Trophoblast cell (in vitro differentiated cells and primary cell): ENCODE measurements around the gene ASB11.

Experiments
- DNase-seq, 2 donors: peaks; one replicate each; pipeline ENCODE4 v3.0.0-alpha.2; 2016
- H2AFZ ChIP-seq: 2 replicates; pipeline ENCODE4 v1.6.1; 2013; ENCODE audit warnings: low read length, moderate library complexity, mild to moderate bottlenecking; ENCODE audit not compliant: insufficient read depth, poor library complexity
- H2AK5ac ChIP-seq: 2 replicates; pipeline ENCODE4 v1.6.1; 2013; ENCODE audit warnings: mild to moderate bottlenecking, low read length
- H2BK120ac ChIP-seq: 2 replicates; pipeline ENCODE4 v1.6.1; 2013; ENCODE audit warnings: low read length, mild to moderate bottlenecking, moderate library complexity; ENCODE audit not compliant: insufficient read depth, poor library complexity
- H2BK12ac ChIP-seq: 2 replicates; pipeline ENCODE4 v1.6.1; 2013; ENCODE audit warnings: mild to moderate bottlenecking, low read length, moderate library complexity
- H2BK5ac ChIP-seq: 2 replicates; pipeline ENCODE4 v1.6.1; 2013; ENCODE audit warnings: low read length, low read depth, moderate library complexity, mild to moderate bottlenecking; ENCODE audit not compliant: poor library complexity
- H3K14ac ChIP-seq: 2 replicates; pipeline ENCODE4 v1.6.1; 2013; ENCODE audit warnings: mild to moderate bottlenecking, low read length
- H3K18ac ChIP-seq: 2 replicates; pipeline ENCODE4 v1.6.1; 2013; ENCODE audit warnings: mild to moderate bottlenecking, low read length
- H3K23ac ChIP-seq: 2 replicates; pipeline ENCODE4 v1.6.1; 2013; ENCODE audit warnings: low read length
- H3K27ac ChIP-seq: 2 replicates; pipeline ENCODE4 v1.5.1; 2013; ENCODE audit warnings: low read depth, mild to moderate bottlenecking, inconsistent platforms, low read length, moderate library complexity
- H3K27me3 ChIP-seq: 2 replicates; pipeline ENCODE4 v1.6.1; 2013; ENCODE audit warnings: inconsistent platforms, mild to moderate bottlenecking, low read length, moderate library complexity; ENCODE audit not compliant: insufficient read depth
- H3K36me3 ChIP-seq, 2 experiments: 1 replicate in 1 of 2; 2 replicates in 1 of 2; pipeline ENCODE4 v1.6.1; 2013; ENCODE audit warnings: low read length in 2 of 2, mild to moderate bottlenecking in 2 of 2, moderate library complexity in 1 of 2; ENCODE audit not compliant: insufficient read depth in 2 of 2, control insufficient read depth in 1 of 2
- H3K4ac ChIP-seq: 2 replicates; pipeline ENCODE4 v1.6.1; 2013; ENCODE audit warnings: low read depth, mild to moderate bottlenecking, low read length, moderate library complexity
- H3K4me1 ChIP-seq, 2 experiments: 1 replicate in 1 of 2; 2 replicates in 1 of 2; pipeline ENCODE4 v1.6.1; 2013; ENCODE audit warnings: low read length in 2 of 2, mild to moderate bottlenecking in 2 of 2, moderate library complexity in 1 of 2; ENCODE audit not compliant: insufficient read depth in 2 of 2, control insufficient read depth in 1 of 2
- H3K4me2 ChIP-seq: 2 replicates; pipeline ENCODE4 v1.6.1; 2013; ENCODE audit warnings: inconsistent platforms, mild to moderate bottlenecking, low read length, moderate library complexity
- H3K4me3 ChIP-seq: 2 replicates; pipeline ENCODE4 v1.5.1; 2013; ENCODE audit warnings: mild to moderate bottlenecking, low read depth, low read length, inconsistent platforms
- H3K79me1 ChIP-seq: one replicate; pipeline ENCODE4 v1.6.1; 2013; ENCODE audit warnings: low read length
- H3K79me2 ChIP-seq: 2 replicates; pipeline ENCODE4 v1.6.1; 2013; ENCODE audit warnings: low read length, mild to moderate bottlenecking; ENCODE audit not compliant: control insufficient read depth, insufficient read depth, poor library complexity
- H3K9ac ChIP-seq: 2 replicates; pipeline ENCODE4 v1.6.1; 2013; ENCODE audit warnings: mild to moderate bottlenecking, low read length
- H3K9me3 ChIP-seq: 2 replicates; pipeline ENCODE4 v1.6.1; 2013; ENCODE audit warnings: low read depth, mild to moderate bottlenecking, control low read depth, inconsistent platforms, low read length; ENCODE audit not compliant: insufficient read depth
- H4K12ac ChIP-seq: 2 replicates; pipeline ENCODE4 v1.6.1; 2013; ENCODE audit warnings: low read depth, mild to moderate bottlenecking, low read length, moderate library complexity
- H4K8ac ChIP-seq: 2 replicates; pipeline ENCODE4 v1.6.1; 2013; ENCODE audit warnings: low read depth, mild to moderate bottlenecking, low read length, moderate library complexity
- H4K91ac ChIP-seq: one replicate; pipeline ENCODE4 v1.6.1; 2013; ENCODE audit warnings: low read depth, mild to moderate bottlenecking, low read length, moderate library complexity
- WGBS: extraction: QIAGEN DNeasy Blood & Tissue Kit; methylation state at CpG from one replicate; pipeline ENCODE4 v1.1.7; 2013; ENCODE audit warnings: missing lambda C conversion rate; ENCODE audit not compliant: insufficient read length, insufficient coverage; ENCODE audit errors: extremely low coverage; 5-methylcytosine and 5-hydroxymethylcytosine counted together

The ASB11 gene

GRCh38 chrX:15254852-15255251, 60.6 kb downstream of the ASB11 start:
- H3K36me3 ChIP-seq, result no peaks in the 10 kb centered on the region
- H3K4me3 ChIP-seq, result no peak overlapping the region

GRCh38 chrX:15245896-15246295, 69.5 kb downstream of the ASB11 start:
- WGBS, result no CpG with 5 or more reads among the region's 4 CpGs
- Histone ChIP-seq H2AFZ (no peak overlapping the region), H4K8ac (no peak overlapping the region), H2AK5ac (no peak overlapping the region), H3K4me2 (no peak overlapping the region), H3K36me3 (no peaks in the 10 kb centered on the region), H3K4me3 (no peak overlapping the region), H3K4ac (no peak overlapping the region), H2BK5ac (no peak overlapping the region), H3K9ac (no peak overlapping the region), H2BK12ac (no peak overlapping the region), H3K27me3 (no peaks in the 10 kb centered on the region), H3K14ac (no peak overlapping the region), H3K27ac (no peak overlapping the region), H3K4me1 (no peaks in the 10 kb centered on the region), H3K18ac (no peak overlapping the region), H3K79me1 (no peaks in the 10 kb centered on the region), H4K12ac (no peak overlapping the region), H3K79me2 (no peaks in the 10 kb centered on the region), H2BK120ac (no peak overlapping the region), H4K91ac (no peak overlapping the region), H3K23ac (no peak overlapping the region), H3K9me3 (no peaks in the 10 kb centered on the region)
- no peak for DNase-seq

More at GRCh38 chrX:15254852-15255251, 60.6 kb downstream of the ASB11 start:
- Histone ChIP-seq H3K79me1 (no peaks in the 10 kb centered on the region), H3K9ac (no peak overlapping the region), H3K27ac (no peak overlapping the region), H4K8ac (no peak overlapping the region), H3K4me2 (no peak overlapping the region), H3K9me3 (no peaks in the 10 kb centered on the region), H2AK5ac (no peak overlapping the region), H4K12ac (no peak overlapping the region), H3K4ac (no peak overlapping the region), H2BK12ac (no peak overlapping the region), H3K18ac (no peak overlapping the region), H3K23ac (no peak overlapping the region), H3K14ac (no peak overlapping the region), H3K79me2 (no peaks in the 10 kb centered on the region), H3K27me3 (no peaks in the 10 kb centered on the region), H2BK120ac (no peak overlapping the region), H2AFZ (no peak overlapping the region), H2BK5ac (no peak overlapping the region), H4K91ac (no peak overlapping the region), H3K4me1 (no peaks in the 10 kb centered on the region)
- DNase-seq, result no peak

GRCh38 chrX:15244421-15244820, 71.0 kb downstream of the ASB11 start:
- H3K79me2 ChIP-seq, result no peaks in the 10 kb centered on the region
- no peak overlapping the region for H3K27ac ChIP-seq
- no peak overlapping the region for H3K23ac ChIP-seq
- H4K12ac ChIP-seq, result no peak overlapping the region
- H4K8ac ChIP-seq, result no peak overlapping the region
- no peak overlapping the region for H2AK5ac ChIP-seq
- no peak overlapping the region for H2BK12ac ChIP-seq
- no CpG with 5 or more reads among the region's 5 CpGs for WGBS
- H3K4me3 ChIP-seq, result no peak overlapping the region
- no peak overlapping the region for H3K4me2 ChIP-seq
- no peaks in the 10 kb centered on the region for H3K79me1 ChIP-seq
- H3K14ac ChIP-seq, result no peak overlapping the region
- H2BK5ac ChIP-seq, result no peak overlapping the region
- H2AFZ ChIP-seq, result no peak overlapping the region
- H3K4ac ChIP-seq, result no peak overlapping the region
- H3K9me3 ChIP-seq, result no peaks in the 10 kb centered on the region
- no peaks in the 10 kb centered on the region for H3K27me3 ChIP-seq
- no peak overlapping the region for H3K18ac ChIP-seq
- no peaks in the 10 kb centered on the region for H3K36me3 ChIP-seq
- H3K4me1 ChIP-seq, result no peaks in the 10 kb centered on the region
- no peak for DNase-seq
- H2BK120ac ChIP-seq, result no peak overlapping the region
- no peak overlapping the region for H3K9ac ChIP-seq
- no peak overlapping the region for H4K91ac ChIP-seq

DNA sequence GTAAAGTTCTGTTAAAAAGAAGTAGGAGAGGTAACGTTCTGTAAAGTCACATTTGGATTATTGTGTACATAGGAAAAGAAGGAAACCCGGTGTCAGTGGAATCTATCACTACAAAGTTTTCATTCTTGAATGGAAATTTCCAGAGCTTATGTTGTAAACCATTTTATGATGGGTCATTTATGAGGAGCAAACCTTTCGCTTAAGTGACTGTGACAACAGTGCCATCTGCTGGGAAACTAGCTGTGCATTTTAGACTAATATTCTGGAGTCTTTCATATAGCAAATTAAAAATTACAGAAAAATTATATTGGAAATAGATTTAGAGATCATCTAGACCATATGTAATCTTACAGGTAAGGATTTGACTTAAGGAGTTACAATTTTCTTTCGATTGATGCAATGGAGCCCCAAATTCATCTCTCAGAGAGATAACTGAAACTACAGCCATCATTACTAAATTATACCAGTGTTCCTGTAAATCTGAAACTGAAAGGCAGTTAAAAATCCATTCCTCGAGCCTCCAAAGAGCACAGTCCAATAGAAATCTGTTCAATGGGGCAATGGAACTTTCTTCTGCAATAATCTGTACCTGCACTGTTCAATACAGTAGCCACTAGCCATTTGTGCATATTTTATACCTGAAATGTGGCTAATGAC, 72.4 kb downstream of the ASB11 start:
- H3K4me3 ChIP-seq, result no peak overlapping the region
- no peak overlapping the region for H2BK5ac ChIP-seq
- WGBS, result no CpG with 5 or more reads among the region's 5 CpGs
- no peak overlapping the region for H4K12ac ChIP-seq
- no peak overlapping the region for H2BK120ac ChIP-seq
- H3K79me2 ChIP-seq, result no peaks in the 10 kb centered on the region
- no peaks in the 10 kb centered on the region for H3K27me3 ChIP-seq
- H3K27ac ChIP-seq, result no peak overlapping the region
- no peaks in the 10 kb centered on the region for H3K4me1 ChIP-seq
- no peak overlapping the region for H2BK12ac ChIP-seq
- no peak overlapping the region for H4K8ac ChIP-seq
- H3K4me2 ChIP-seq, result no peak overlapping the region
- DNase-seq, result peak; percentile 30 to 68
- no peak overlapping the region for H2AK5ac ChIP-seq
- H3K18ac ChIP-seq, result no peak overlapping the region
- no peak overlapping the region for H3K4ac ChIP-seq
- no peak overlapping the region for H3K14ac ChIP-seq
- H3K23ac ChIP-seq, result no peak overlapping the region
- H3K9ac ChIP-seq, result no peak overlapping the region
- no peak overlapping the region for H2AFZ ChIP-seq
- H3K79me1 ChIP-seq, result no peaks in the 10 kb centered on the region
- H3K9me3 ChIP-seq, result no peaks in the 10 kb centered on the region
- H3K36me3 ChIP-seq, result no peaks in the 10 kb centered on the region
- no peak overlapping the region for H4K91ac ChIP-seq
